ENCODE results near the gene RFC5.
"Not testable (repeated sequence)": the region's sequence is repeated elsewhere in the genome, so short reads cannot be mapped to it uniquely, and the experiment has no call there.

Gene RFC5

GRCh38 chr12:118052324-118053070 is 36.0 kb downstream of the RFC5 start:
- no peak for DNase-seq (ENCODE audit: low read depth)

GRCh38 chr12:118053071-118053985 is 36.8 kb downstream of the RFC5 start:
- DNase-seq (ENCODE audit: low read depth): no peak

- peak; percentile 54 for DNase-seq (ENCODE audit: low read depth)
These were observed 38.6 kb downstream of the RFC5 start for GRCh38 chr12:118055144-118055557.

DNA sequence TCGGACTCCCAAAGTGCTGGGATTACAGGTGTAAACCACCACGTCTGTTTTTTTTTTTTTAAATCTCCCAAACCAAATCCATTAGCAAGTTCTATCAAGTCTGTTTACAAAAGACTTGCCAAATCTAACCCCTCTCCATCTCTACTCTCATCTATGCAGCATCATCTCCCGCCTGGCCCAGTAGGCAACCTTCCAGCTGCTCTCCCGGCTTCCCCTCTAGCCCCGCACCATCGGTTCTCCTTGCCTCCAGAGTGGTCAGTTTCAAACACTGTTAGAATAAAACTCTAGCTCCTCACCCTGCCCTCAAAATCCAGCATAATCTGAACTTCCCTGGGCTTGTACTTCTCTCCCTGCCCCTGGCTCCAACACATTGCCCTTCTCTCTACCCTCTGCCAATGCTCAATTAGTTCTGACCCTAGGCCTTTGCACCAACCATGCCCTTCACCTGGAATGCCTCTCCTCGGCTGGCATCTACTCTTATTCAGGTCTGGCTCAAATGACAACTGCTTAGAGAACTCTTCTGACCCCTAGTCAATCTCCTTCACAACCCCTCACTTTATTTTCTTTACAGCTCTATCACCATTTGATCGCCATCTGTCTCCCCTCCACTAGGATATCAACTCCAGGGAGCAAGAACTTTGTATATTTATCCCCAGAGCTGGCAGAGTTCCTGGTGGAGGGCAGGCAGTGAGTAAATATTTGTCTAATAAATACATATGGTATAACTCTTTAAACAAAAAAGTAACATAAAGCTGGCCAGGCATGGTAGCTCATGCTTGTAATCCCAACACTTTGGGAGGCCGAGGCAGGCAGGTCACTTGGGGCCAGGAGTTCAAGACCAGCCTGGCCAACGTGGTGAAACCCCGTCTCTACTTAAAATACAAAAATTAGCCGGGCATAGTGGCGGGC is 39.6 kb downstream of the RFC5 start:
- DNase-seq (ENCODE audit: low read depth): no peak

- no peak for DNase-seq (ENCODE audit: low read depth)
These were observed 41.7 kb downstream of the RFC5 start for GRCh38 chr12:118058227-118058626.

GRCh38 chr12:118058881-118059280 is 42.4 kb downstream of the RFC5 start:
- no peak for DNase-seq (ENCODE audit: low read depth)

DNA sequence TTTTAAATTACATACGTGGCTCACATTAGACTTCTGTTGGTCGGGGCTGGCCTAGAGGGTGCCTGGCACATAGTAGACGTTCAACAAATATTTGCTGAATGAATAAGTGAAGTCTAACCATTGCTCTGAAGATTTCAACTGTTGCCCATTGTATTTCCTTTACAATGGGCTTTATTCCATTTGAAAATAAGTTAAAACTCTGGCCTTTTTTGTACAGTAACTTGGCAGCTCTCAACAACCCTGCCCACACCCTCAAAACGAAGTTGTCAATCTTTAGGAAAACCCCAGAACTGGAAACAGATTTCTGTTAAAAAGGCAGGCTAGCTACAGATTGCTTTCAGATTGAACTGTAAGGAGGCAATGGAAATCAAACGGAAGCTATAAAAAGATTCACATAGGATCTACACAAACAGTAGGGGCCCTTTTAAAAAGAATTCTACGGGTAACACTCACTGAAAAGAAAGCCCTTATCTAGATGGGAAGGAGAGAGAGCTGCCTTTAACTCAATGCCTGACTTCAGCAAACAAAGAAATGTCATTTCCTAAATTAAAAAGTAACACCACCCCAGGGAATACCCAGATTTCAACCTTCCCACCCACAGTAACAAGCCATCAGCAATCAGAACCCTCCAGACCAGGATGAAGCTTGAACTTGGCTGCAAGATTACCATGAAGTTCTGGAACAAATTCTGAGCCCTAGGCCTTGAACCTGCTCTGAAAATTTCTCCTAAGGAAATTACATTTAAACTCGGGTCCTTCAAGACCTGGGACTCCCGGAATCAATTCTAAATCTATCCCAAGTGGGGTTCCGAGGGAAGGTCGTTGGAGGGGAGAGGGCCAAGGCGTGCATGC is 43.1 kb downstream of the RFC5 start:
- no peak for DNase-seq (ENCODE audit: low read depth)

DNA sequence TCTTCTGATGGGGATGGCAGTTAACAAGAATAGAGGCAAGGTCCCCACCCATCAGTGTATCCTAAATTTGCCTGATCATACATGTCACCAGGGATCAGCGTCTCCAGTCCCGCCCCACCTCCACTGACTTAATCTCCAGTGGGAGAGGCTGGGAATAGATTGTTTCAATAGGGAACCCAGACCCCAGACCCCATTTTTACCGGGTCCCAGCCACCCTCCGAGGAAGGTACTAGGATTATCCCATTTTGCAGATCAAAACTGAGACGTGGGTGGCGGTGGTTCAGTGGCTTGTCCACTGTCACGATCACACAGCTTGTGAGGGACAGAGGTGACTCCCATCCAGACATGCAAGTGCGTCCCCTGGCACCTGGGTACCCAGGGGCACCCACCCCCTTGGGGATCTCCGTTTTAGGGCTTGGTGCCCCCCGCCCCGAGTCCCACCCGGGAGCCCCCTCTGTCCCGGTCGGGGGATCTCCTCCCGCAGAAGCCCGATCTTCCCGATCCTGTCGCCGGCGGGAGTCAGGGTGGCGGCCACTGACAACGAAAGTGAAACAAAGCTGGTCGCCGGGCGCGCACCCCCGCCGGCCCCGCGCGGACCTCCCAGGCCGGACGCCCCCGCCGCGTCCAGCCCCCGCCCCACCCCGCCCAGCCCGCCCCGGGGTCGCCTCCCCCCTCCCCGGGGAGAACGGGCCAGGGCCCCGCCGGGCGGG is 44.0 kb downstream of the RFC5 start:
- no peak for DNase-seq (ENCODE audit: low read depth)

DNA sequence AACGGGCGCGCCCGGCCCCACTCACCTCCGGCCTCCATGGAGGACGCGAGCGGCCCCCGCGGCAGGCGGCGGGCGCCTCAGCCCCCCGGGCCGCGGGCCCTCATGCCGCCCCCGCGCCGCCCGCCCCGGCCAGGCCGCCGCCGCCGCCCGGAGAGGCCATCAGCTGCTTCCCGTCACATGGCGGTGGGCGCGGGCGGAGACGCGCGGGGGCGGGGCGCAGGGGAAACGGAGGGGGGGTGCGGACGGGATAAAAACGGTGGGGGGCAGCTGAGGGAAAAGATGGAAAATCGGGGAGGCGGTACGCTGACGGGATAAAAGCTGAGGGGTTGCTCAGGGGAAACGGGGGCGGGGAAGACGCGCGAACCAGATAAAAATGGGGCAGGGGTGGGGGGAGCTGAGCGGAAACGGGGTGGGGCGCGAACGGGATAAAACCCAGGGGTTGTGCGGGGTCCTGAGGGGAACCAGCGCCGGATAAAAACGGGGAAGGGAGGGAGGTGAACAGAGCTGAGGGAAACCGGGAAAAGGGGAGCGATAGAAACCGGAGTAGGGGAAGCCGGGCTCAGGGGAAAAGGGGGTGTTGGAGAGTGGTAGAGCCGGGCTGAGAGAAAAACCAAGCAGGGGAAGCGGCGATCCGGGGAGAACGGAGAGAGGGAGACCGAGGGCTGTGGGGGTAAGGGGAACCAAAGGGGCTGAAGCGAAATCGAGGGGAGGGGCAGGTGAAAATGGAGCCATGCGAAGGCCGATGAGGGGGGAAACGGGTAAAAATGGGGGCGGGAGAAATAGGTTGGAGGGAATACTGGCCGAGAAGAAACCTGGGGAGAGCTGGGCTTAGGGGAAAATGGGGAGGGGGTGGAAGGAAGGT is 44.7 kb downstream of the RFC5 start, which contains the start of gene WSB2:
Gene WSB2 (minus strand): TSS at position 169 of the 862 bp plus-strand sequence. CDS start 131 bp downstream, at position 38.
- peak; percentile 52 for DNase-seq (ENCODE audit: low read depth)

DNA sequence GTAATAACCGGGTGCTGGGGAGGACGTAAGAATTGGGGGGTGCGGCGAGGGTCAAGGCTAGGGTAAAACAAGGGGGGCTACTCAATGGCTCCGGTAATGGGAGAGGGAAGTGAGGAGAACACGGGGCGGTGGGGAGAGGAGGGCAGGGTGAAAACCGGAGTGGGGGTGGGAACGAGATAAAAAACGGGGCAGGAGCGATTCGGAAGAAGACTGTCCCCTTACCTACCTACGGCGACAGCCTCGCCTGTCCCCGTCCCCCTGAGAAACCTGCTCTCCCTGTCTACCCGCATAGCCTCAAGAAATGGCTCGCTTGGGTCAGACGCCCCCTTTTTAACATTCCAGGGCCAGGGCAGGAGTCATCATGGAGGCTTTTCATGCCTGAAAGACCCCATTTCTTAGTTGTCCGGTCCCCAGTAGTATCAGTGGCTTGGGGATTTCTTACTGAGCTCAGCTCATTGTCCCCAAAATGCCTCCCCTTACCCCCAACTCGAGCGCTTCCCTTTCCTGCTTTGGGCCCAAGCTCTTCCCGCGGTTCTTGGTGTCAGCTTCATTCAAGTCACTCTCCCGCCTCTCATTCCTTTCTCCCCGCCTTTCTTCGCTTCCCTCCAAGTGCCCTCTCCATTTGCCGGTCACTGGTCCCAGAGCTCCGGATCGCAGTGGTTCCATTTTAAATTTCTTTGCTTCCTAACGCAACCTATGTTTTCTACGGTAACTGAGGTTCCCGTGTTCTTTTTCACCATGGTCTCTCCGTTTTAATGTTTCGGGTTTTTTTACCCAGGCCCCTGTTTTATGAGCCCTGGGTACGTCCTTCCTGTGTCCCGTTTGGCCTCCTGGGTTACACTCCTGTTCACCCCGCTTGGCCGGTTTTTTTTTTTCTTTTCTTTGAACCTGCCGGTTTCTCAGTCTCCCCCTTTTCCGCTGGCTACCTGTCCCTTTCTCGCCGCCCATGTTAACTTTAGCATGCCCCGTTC is 45.7 kb downstream of the RFC5 start:
- DNase-seq (ENCODE audit: low read depth): no peak

GRCh38 chr12:118063576-118064391 is 47.3 kb downstream of the RFC5 start:
- DNase-seq (ENCODE audit: low read depth): no peak

GRCh38 chr12:118064608-118065007 is 48.1 kb downstream of the RFC5 start:
- DNase-seq (ENCODE audit: low read depth): no peak

GRCh38 chr12:118065380-118065779 is 48.9 kb downstream of the RFC5 start:
- DNase-seq (ENCODE audit: low read depth): no peak

DNA sequence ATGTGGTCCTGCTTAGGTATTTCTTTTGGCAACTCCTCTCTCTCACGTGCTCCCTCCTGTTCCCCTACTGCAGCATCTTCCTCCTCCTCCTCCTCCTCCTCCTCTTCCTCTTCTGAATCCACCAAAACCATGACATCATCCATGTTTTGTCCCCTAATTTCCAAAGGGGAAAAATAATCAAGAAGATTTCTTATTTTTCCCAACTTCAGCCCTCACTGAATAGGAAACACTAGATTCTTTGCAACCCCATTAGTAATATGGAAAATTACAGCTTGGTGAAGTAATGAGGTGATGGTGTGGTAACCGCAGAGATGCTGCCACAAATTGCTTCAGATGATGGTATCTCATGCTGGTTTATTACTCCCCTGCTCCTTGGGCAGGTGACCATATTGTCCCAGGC is 51.9 kb downstream of the RFC5 start:
- no peak for DNase-seq (ENCODE audit: low read depth)

DNA sequence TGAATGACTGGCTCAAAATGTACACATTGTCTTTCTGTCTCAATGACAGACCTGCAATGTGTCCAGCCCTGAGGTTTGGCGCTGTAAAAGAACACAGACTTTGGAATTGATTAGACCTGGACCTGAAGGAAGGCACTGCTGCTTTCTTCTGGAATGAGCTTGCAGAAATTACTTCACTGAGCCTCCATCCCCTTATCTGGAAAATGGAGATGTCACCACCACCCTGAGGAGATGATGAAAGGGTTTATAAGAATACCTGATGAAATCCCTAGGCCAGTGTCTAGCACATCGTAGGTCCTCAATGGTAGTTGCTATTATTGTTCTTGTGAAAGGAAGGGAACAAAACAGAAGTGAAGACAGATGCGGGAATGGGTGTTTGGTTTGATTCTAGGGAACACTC is 54.1 kb downstream of the RFC5 start:
- no peak for DNase-seq (ENCODE audit: low read depth)

DNA sequence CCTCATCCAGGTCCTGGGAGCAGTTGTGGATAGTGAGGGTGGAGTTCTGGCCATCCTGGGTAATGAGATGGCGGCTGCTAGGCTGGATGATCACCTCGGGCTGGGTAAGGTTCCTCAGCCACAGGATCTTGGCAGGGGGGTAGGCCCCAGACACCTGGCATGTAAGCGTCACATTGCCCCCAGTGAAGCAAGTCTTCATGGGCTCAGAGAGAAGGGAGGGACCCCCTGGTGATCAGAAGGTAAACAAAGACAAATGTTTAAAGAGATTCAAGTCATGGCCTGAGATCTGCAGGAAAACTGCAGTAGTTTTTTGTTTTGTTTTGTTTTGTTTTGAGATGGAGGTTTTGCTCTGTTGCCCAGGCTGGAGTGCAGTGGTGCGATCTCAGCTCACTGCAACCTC is 57.3 kb downstream of the RFC5 start:
- no peak for DNase-seq (ENCODE audit: low read depth)

GRCh38 chr12:118081521-118081920 is 65.0 kb downstream of the RFC5 start:
- not testable (repeated sequence) for DNase-seq (ENCODE audit: low read depth)

Data from activated T-helper 9 cell treated with anti-CD3 and anti-CD28 coated beads, Interleukin-2, amount 50 U/mL, for 16 hours (primary cell).